GM18526 (cell line): Measurements from ENCODE around the gene PSMB7.

Experiments
- POLR2A ChIP-seq: IDR thresholded peaks from 3 replicates; pipeline ENCODE4 v1.6.1; 2011; ENCODE audit not compliant: insufficient read length; ENCODE audit errors: extremely low read depth

The PSMB7 gene

GRCh38 chr9:124352616-124353015 is 62.6 kb downstream of the PSMB7 start:
- TF ChIP-seq POLR2A, result no peak

GRCh38 chr9:124351672-124352468 is 63.4 kb downstream of the PSMB7 start:
- TF ChIP-seq POLR2A, result no peak

- TF ChIP-seq POLR2A, result no peak
Measured at GRCh38 chr9:124350494-124351263, 64.6 kb downstream of the PSMB7 start.

- no peak for TF ChIP-seq POLR2A
Measured at GRCh38 chr9:124349675-124350493, 65.4 kb downstream of the PSMB7 start.

GRCh38 chr9:124349267-124349666 is 66.0 kb downstream of the PSMB7 start:
- TF ChIP-seq POLR2A, result no peak

GRCh38 chr9:124348831-124349230 is 66.4 kb downstream of the PSMB7 start:
- no peak for TF ChIP-seq POLR2A

- no peak for TF ChIP-seq POLR2A
Measured at GRCh38 chr9:124348363-124348762, 66.9 kb downstream of the PSMB7 start.

DNA sequence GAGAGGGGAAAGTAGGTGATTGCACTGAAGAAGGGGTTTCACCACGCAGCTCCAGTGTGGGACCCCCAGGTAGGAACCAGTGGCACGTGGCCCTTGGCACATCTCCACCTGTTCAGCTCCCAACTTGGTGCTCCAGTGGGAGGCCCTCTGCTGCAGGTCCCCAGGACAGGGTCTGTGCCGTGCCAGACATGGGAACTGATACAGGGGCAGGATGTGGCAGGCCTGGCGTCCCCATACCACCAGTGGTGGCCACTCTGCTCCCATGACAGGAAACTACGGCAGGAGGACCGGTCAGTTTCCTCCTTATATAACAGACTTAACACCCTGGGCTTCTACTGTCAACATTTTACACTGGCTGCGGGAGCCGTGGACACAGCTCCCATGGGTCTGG is 67.3 kb downstream of the PSMB7 start:
- no peak for TF ChIP-seq POLR2A

GRCh38 chr9:124347206-124347967 is 67.9 kb downstream of the PSMB7 start:
- no peak for TF ChIP-seq POLR2A

DNA sequence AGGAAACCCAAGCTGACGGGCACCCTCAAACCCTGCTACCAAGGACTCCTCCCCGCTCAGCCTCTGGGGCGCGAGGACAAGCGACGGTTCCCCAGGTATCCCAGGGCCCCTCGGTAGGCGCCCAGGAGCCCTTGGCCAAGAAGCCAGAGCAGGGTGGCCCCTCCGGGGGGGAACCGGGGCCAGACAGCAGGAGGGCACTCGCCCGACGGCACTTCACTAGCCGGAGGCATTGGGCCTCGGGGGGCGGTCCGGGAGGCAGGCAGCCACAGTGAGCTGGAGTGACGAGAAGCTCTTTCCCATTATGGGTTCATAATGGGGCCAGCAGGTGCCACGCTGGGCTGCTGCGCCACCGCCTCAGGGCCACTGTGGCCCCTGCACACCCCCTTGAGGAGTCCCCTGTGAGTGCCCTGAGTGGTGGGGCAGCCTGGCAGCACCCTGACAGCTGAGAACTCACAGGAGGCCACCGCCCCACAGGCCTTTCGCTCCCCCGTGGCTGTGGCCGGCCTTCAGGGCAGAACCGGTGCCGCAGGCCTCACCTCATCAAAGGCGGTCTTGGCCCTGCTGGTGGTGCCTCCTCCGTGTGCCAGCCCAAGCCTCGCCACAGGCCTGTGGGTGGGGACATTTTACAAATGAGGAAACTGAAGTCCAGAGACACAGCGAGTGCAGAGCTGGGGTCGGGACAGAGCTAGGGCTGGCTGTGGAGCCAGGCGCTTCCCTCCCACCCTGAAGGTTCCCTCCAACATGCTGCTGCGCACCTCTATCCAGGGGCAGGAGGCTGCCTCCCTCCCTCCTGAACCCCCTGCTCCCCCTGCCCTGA is 68.7 kb downstream of the PSMB7 start:
- TF ChIP-seq POLR2A, result no peak

- no peak for TF ChIP-seq POLR2A
Measured at GRCh38 chr9:124345751-124346281, 69.4 kb downstream of the PSMB7 start.

DNA sequence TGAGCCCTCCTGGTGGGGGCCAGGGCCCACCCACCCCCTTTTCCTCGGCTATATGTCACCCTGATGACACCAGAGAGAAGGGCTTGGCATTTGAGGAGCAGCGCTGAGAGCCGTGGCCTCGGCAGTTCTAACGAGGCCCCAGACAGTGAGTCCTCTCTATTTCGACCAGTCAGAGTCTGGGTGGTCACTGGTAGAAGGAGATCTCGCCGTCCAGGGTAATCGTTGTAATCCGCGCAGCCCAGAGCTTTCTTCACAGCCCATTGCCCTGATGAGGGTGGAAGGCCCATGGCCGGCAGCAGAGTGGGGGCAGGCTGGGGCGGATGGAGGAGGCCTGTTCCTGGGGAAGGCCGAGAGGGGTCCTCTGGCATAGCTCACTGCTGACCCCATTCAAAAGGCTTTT is 70.2 kb downstream of the PSMB7 start:
- TF ChIP-seq POLR2A, result no peak

DNA sequence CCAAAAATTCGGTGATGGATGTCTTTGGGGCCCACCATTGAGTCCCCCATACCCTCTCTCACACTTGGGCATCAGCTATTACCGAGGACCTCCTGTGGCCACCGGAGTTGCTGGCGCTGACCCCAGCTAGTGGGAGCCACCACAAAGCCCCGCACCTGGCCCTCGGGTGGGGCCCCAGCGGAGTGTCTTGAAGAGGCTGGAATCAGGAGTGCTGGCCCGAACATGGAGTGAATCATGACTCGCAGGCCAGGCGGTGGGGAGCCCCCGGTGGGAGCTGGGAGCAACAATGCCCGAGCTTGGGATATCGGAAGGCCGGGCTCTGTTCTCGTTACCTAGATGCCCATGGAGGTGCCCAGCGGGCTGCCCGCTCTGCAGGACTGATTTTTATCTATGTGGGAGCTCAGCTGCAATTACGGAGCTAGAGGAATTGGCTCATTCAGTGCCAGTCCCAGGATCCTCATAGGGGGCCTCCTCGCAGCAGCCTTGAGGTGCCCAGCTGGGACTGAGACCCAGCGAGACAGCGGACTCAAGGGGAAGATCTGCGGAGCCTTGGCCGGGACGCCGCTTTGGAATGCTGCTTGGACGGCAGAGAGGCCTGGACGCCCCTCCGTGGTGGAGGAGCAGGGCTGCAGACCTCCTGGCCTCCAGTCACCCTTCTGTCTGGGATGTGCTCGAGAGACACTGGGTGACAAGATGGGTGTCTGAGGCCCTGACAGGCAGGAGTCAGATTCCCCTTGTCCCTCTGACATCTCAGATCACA is 70.8 kb downstream of the PSMB7 start:
- TF ChIP-seq POLR2A, result no peak
